GM12873 (cell line): Measurements from ENCODE around the gene DFFB.

Experiments
- TF ChIP-seq, protein P1 (sequence below): IDR thresholded peaks from 2 replicates; pipeline ENCODE4 v1.5.1; 2012; ENCODE audit warnings: low read depth, mild to moderate bottlenecking, moderate library complexity, low read length, control low read depth; ENCODE audit not compliant: insufficient read depth; ENCODE audit errors: missing control alignments

Gene DFFB

DNA sequence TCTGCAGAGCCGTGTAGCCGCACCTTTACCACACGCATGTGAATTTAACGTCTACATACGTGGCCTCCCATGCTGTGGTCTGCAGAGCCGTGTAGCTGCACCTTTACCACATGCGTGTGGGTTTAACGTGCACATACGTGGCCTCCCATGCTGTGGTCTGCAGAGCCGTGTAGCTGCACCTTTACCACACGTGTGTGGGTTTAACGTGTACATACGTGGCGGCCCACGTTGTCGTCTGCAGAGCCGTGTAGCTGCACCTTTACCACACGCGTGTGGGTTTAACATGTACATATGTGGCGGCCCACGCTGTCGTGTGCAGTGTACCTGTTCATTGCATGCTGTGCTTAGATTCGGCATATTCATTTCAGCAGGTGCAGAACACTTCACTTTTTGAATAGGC, 17.5 kb downstream of the DFFB start:
- TF ChIP-seq, protein P1, sequence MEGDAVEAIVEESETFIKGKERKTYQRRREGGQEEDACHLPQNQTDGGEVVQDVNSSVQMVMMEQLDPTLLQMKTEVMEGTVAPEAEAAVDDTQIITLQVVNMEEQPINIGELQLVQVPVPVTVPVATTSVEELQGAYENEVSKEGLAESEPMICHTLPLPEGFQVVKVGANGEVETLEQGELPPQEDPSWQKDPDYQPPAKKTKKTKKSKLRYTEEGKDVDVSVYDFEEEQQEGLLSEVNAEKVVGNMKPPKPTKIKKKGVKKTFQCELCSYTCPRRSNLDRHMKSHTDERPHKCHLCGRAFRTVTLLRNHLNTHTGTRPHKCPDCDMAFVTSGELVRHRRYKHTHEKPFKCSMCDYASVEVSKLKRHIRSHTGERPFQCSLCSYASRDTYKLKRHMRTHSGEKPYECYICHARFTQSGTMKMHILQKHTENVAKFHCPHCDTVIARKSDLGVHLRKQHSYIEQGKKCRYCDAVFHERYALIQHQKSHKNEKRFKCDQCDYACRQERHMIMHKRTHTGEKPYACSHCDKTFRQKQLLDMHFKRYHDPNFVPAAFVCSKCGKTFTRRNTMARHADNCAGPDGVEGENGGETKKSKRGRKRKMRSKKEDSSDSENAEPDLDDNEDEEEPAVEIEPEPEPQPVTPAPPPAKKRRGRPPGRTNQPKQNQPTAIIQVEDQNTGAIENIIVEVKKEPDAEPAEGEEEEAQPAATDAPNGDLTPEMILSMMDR = no peak

DNA sequence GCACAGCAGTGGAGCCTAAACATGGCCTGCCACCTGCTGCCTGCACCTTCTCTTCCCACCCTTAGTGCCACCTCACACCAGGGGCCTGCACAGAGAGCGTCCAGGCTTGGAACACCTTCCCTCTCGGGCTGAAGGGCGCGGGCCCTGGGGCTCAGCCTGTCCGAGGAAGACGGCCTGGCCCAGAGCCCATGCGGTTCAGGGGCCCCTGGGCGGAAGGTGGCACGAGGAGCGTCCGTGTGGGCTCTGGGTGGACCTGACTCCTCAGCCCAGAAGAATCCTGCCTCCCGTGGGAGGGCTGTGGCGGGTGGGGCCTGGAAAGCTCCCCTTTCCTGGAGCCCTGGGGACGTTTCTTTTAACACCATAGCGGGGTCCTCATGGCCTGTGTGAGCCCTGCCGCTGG, 19.4 kb downstream of the DFFB start:
- TF ChIP-seq, protein P1 = no peak

DNA sequence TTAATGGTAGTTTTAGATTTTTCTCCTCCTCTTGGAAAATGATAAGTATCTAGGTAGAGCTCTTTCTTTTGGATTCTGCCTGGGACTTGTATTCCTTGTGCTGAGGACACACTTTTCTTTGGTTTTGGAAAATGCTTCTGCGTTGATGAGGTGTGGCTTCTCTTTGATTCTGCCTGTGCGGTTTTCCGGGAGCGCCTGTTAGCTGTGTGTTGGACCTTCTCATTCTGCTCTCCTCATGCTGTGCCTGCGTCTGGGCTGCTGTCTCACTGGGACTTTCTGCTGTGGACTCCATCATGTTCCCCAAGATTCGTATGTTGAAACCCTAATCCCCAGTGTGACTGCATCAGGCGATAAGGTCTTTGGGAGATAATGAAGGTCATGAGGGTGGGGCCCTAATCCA, 21.8 kb downstream of the DFFB start:
- TF ChIP-seq, protein P1 = no peak

DNA sequence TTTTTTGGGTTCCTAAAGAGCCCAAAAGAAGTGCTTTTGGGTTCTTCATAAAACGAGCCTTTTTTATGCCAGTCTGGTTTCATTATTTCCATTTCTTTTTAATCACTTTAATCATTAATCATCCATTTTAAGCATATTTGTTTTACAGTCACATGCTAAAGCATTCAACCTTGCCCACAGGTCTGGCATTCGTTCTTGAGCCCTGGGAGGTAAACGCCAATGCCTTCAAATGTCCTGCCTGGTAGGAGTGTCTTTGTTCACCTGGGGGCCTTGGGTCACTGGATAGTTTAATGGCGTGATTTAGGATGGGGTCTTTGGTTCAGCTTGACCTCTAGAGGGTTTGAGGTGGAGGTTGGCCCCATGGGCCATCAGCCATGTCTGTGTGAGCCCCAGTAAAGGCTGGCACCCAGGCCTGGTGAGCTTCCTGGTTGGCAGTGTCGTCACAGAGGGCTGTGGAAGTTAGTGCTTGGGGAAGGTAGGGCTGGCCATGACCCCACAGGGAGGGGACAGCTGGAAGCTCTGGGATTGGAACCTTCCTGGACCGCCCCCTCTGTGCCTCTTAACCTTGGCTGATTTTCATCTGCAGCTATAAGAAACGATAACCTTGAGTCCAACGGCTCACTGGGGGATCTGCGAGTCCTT, 22.6 kb downstream of the DFFB start:
- TF ChIP-seq, protein P1 = no peak

DNA sequence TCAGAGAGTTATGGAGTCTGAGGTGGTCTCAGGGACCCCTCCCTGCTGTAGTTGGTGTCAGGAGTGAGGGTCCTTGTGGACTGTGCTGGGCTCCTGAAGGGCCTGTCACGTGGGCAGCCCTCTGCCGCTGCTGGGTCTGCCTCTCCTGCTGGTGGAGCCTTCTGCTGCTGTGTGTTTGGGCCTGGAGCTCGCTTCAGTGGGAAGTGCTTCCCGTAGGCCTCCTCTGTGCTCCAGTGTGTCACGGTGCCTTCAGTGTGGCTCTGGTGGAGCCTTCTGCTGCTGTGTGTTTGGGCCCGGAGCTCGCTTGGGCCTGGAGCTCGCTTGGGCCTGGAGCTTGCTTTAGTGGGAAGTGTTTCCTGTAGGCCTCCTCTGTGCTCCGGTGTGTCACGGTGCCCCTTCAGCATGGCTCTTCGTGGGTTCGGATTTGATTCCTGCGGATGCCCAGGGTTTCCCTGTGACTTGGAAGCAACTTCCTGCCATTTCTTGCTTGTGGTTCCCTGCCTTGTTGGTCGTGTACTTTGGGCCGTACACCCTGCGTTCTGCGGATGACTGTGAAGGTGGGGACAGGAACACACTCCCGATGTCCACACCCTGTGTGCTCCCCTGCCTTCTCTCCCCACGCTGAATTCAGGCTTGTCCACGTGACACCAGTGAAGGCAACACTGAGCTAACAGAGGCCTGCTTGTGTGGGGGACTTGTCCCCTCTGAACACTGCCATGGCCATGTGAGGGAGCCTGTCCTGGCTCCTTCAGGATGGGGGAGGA, 23.3 kb downstream of the DFFB start:
- TF ChIP-seq, protein P1 = no peak

DNA sequence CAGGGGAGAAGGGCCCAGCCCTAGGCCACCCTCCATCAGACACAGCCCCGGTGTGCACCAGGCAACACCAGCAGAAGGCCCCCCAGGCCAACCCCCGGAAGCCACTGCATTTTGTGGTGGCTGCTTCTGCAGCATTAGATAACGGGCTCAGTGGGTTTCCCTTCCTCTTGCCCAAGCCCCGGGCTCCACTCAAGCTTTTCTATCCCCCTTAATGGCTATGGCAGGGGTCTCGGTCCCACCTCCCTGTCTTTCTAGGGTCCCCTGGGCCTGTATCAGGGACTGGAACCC, 23.9 kb downstream of the DFFB start:
- TF ChIP-seq, protein P1 = no peak

GRCh38 chr1:3883194-3883925, 26.1 kb downstream of the DFFB start:
- TF ChIP-seq, protein P1 = no peak
